Limb (tissue), 2 donors: ENCODE data around the gene DIAPH2.
"Not testable (repeated sequence)": the region's sequence is repeated elsewhere in the genome, so short reads cannot be mapped to it uniquely, and the experiment has no call there.

ENCODE experiments used
- DNase-seq, 2 donors: peaks; one replicate each; pipeline ENCODE4 v3.0.0-alpha.2; 2016; ENCODE audit errors: extremely low spot score in 2 of 2

DIAPH2 gene

GRCh38 chrX:97372001-97372766, 687.5 kb downstream of the DIAPH2 start:
- no peak for DNase-seq

- DNase-seq: no peak
Observed at GRCh38 chrX:97374266-97374665, 689.6 kb downstream of the DIAPH2 start.

GRCh38 chrX:97380200-97380599, 695.6 kb downstream of the DIAPH2 start:
- DNase-seq: no peak

- no peak for DNase-seq
Observed at GRCh38 chrX:97384685-97385084, 700.0 kb downstream of the DIAPH2 start.

- DNase-seq: no peak
Observed at GRCh38 chrX:97387004-97387403, 702.4 kb downstream of the DIAPH2 start.

GRCh38 chrX:97389761-97390192, 705.1 kb downstream of the DIAPH2 start:
- DNase-seq: no peak

GRCh38 chrX:97397371-97397770, 712.7 kb downstream of the DIAPH2 start:
- DNase-seq: no peak

GRCh38 chrX:97398030-97398551, 713.4 kb downstream of the DIAPH2 start:
- no peak for DNase-seq

- DNase-seq: no peak
Observed at GRCh38 chrX:97399400-97399799, 714.8 kb downstream of the DIAPH2 start.

- DNase-seq: no peak
Observed at GRCh38 chrX:97400492-97400891, 715.9 kb downstream of the DIAPH2 start.

GRCh38 chrX:97401154-97401553, 716.5 kb downstream of the DIAPH2 start:
- no peak for DNase-seq

- no peak for DNase-seq
Observed at GRCh38 chrX:97401586-97402136, 717.0 kb downstream of the DIAPH2 start.

- DNase-seq: no peak
Observed at GRCh38 chrX:97402333-97402732, 717.7 kb downstream of the DIAPH2 start.

- DNase-seq: no peak
Observed at GRCh38 chrX:97402903-97403302, 718.3 kb downstream of the DIAPH2 start.

- DNase-seq: no peak
Observed at GRCh38 chrX:97405031-97405660, 720.5 kb downstream of the DIAPH2 start.

GRCh38 chrX:97409632-97410415, 725.2 kb downstream of the DIAPH2 start:
- not testable (repeated sequence) for DNase-seq

- no peak for DNase-seq
Observed at GRCh38 chrX:97416461-97416860, 731.8 kb downstream of the DIAPH2 start.

GRCh38 chrX:97429101-97429500, 744.5 kb downstream of the DIAPH2 start:
- DNase-seq: no peak

GRCh38 chrX:97431281-97431680, 746.6 kb downstream of the DIAPH2 start:
- no peak for DNase-seq

GRCh38 chrX:97446298-97446882, 761.7 kb downstream of the DIAPH2 start:
- DNase-seq: no peak

- no peak for DNase-seq
Observed at GRCh38 chrX:97447306-97447705, 762.7 kb downstream of the DIAPH2 start.
